ENCODE results near the gene BATF2. TPM values are rescaled to one million over a fixed set of nuclear protein-coding genes. Genes with fewer than 3 reads are reported as not detected.
"Not testable (repeated sequence)": the region's sequence is repeated elsewhere in the genome, so short reads cannot be mapped to it uniquely, and the experiment has no call there.

Gene BATF2, protein sequence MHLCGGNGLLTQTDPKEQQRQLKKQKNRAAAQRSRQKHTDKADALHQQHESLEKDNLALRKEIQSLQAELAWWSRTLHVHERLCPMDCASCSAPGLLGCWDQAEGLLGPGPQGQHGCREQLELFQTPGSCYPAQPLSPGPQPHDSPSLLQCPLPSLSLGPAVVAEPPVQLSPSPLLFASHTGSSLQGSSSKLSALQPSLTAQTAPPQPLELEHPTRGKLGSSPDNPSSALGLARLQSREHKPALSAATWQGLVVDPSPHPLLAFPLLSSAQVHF
- not detected for total RNA-seq

DNA sequence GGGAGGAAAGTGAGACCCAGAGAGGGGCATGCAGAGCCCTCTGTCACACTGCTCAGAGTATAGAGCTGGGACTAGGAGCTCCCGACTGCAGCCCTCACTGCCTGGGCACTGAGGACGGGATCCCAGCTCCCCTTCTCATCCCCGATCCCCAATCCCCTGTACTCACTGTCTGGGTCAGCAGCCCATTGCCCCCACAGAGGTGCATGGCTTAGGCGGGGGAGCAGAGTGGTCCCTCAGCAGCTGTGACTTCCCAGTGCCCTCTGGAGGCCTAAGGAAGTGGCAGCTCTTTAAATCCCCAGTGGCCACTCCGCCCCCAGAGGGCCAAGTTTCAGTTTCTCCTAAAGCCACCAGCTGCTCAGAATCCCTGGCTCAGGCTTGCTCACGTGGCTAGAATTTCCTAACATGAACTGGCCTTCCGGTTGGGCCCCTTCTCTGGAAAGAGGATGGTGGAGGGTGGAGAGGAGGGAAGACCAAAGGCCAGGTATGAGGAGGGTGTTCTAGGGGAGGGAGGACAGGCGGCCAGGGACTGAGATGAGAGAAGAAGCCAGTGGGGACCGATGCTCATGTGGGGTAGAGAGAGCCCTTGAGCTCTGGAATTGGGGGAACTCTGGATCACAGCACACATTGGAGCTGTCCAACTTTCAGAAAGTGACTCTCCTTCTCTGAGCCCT is at the start of gene BATF2:
BATF2 (minus strand) TSS at position 262 of the 671 bp plus-strand sequence; CDS start at position 205, 57 bp downstream.
- POLR2A ChIA-PET, result no interaction called here
- CTCF ChIA-PET, result no interaction called here

DNA sequence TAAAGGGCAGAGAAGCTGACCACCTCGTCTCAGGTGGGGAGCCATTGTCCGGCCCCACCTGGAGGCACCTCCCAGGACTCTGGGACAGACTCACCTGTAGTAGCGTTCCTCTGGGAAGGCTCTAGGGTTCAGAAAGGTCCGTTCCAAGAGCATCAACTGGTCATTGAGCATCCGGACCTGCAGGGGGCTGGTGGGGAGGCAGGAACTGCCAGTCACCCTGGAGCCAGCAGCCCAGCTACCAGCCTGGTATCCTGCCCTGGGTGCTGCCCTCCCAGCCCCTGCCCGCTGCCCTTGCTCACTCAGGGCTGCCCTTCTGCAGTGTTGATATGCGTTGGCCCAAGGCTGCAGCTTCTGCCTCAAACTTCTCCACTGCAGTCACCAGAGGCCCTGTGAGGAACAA is 49.0 kb upstream of the BATF2 start:
- ChIA-PET POLR2A (no interaction called here), CTCF (interaction anchor here (0.6 to 0.7 kb wide), 2 partner anchors 32 to 119 kb away, joined by 3 read pairs; partner anchors contain the start of gene ARL2)

DNA sequence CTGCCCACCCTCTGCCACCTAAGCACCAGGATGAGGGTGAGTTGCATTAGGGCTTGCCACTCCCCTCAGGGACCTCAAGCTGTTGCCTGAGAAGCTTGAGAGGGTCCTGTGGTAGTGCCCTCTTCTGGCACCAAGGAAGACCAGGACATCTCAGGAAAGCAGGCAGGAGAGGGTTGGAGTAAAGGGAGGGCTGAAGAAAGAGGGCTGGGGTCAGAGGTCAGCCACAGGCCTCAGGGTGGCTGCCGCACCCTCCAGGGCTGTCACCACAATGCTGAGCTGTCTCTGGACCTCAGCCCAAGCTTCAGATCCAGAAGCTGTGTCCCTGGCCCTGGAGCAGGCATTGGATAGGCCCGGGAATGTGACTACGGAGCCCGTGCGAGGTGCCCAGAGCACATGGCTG is 48.3 kb upstream of the BATF2 start:
- POLR2A ChIA-PET, result interaction anchor here (0.6 kb wide), 1 partner anchor 32 kb away, joined by 3 read pairs; no protein-coding TSS in a partner anchor

DNA sequence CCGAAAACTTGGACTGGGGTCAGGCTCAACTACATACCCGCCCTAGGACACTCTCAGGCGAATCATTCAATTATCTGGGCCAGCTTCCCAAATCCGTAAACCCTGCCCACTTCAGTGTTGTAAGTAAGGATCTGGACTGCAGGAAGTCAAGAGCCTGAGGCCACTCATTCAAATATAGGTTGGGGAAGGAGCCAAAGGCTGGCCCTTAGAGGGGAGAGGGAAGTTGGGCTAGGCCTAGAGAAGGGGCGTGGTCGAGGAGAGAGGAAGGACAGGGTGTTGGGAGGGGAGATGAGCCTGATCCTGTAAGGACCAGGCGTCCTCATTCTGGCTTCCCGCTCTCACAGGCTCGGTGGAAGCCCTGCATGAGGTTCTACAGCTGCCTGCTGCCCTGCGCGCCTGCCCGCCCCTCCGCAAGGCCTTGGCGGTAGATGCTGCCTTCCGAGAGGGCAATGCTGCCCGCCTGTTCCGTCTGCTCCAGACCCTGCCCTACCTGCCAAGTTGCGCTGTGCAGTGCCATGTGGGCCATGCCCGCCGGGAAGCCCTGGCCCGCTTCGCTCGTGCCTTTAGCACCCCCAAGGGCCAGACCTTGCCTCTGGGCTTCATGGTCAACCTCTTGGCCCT is 47.2 kb upstream of the BATF2 start:
- CTCF ChIA-PET, result no interaction called here
- POLR2A ChIA-PET, result no interaction called here

More for the DNA sequence above, 48.3 kb upstream of the BATF2 start:
- CTCF ChIA-PET, result interaction anchor here (0.7 kb wide), 1 partner anchor 32 kb away, joined by 3 read pairs; the partner anchor contains the start of gene ARL2

DNA sequence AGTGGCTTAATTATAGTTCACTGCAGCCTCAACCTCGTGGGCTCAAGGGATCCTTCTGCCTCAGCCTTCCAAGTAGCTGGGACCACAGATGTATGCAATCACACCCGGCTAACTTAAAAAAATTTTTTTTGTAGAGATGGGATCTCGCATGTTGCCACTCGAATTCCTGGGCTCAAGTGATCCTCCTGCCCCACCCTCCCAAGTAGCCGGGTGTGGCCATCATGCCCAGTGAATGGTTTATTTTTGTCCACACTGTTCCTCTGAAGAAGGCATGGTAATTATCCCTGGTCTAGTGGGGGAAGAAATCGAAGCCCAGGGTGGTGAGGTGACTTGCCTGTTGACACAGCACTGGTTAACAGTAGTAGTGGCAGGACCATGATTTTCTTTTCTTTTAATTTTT is 46.1 kb upstream of the BATF2 start:
- ChIA-PET POLR2A (no interaction called here), CTCF (interaction anchor here (0.7 to 1.2 kb wide), 2 partner anchors 28 to 68 kb away, joined by 3 read pairs; no protein-coding TSS in a partner anchor)

DNA sequence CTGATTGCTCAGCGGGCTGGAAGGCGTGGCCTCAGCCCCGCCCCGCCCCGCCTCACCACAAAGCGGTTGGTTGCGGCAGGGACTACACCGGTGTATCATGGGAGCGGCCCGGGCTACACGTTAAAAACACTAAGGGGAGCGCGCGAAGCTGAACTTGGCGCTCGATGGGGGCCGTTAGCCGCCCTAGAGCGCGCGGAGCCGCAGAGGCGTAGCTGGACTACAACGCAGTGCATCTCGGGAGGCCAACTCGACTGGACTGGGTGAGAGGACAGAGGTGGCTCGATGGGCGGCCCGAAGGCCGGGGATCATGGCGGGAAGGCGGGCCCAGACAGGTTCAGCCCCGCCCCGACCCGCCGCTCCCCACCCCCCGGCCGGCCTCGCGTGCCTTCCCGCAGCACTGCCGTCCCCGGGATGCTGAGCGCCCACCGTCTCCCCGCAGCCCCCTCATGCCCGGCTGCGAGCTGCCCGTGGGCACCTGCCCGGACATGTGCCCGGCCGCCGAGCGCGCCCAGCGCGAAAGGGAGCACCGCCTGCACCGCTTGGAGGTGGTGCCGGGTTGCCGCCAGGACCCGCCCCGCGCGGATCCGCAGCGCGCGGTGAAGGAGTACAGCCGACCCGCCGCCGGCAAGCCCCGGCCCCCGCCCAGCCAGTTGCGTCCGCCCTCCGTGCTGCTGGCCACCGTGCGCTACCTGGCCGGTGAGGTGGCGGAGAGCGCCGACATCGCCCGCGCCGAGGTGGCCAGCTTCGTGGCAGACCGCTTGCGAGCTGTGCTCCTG is 44.3 kb upstream of the BATF2 start, which contains the start of gene SAC3D1:
SAC3D1 (plus strand) TSS at position 364 of the 776 bp plus-strand sequence; CDS start at position 447, 83 bp downstream.
- CTCF ChIA-PET, result interaction anchor here (0.6 to 2.3 kb wide), 9 partner anchors 9 to 179 kb away, joined by 3 to 10 read pairs (median 3); partner anchors contain the start of genes ARL2, CAPN1, FAU and MRPL49
- POLR2A ChIA-PET, result no interaction called here

DNA sequence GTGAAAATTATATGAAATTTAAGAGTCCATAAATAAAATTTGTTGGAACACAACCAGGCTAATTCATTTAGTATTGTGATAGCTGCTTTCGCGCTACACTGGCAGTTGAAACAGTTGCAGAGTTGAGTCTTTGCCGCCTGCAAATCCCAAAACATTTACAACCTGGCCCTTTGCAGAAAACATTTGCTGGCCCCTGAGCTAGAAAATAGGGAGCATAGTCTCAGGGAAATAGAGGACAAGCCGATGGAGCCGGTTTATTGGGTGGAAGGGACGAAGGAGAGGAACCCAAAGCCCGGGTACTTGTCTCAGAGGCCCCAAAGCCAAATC is 43.7 kb upstream of the BATF2 start:
- POLR2A ChIA-PET, result no interaction called here
- CTCF ChIA-PET, result interaction anchor here (1.0 to 2.3 kb wide), 6 partner anchors 10 to 179 kb away, joined by 3 to 10 read pairs (median 3); partner anchors contain the start of genes ARL2 and SNX15

DNA sequence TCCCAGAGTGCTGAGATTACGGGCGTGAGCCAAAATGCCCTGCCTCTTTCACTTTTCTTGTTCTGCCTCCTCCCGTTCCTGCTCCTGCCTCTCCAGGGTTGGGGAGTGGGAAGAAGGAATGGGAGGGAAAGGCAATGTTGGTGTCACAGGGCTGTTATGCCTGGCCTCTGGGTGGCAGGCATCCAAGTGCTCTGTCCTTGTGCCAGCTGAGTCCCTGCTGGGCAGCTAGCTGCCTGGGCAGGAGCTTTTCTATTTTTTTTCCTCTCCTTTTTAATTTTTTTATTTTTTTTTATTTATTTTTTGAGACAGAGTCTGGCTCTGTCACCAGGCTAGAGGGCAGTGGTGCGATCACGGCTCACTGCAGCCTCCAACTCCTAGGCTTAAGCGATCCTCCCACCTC is 40.2 kb upstream of the BATF2 start:
- CTCF ChIA-PET, result no interaction called here
- POLR2A ChIA-PET, result interaction anchor here (0.8 kb wide), 1 partner anchor 178 kb away, joined by 3 read pairs; no protein-coding TSS in a partner anchor

DNA sequence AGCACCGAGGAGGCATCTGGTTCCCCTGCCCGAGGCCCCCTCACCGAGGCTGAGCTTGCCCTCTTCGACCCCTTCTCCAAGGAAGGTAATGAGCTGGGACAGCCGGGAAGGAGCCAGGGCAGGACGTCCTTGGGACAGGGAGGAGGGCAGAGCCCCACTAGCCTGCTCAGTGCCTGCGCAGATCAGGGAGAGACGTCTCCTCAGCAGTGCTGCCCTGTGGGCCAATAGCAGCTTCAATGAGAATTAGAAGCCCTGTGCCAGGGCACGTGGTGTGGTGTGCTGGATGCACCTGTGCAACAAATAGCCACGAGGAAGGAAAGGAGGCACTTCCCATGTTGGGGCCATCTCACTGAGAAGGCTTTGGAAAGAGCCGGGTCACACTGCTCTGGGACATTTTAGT is 38.8 kb upstream of the BATF2 start:
- POLR2A ChIA-PET, result no interaction called here
- CTCF ChIA-PET, result no interaction called here

DNA sequence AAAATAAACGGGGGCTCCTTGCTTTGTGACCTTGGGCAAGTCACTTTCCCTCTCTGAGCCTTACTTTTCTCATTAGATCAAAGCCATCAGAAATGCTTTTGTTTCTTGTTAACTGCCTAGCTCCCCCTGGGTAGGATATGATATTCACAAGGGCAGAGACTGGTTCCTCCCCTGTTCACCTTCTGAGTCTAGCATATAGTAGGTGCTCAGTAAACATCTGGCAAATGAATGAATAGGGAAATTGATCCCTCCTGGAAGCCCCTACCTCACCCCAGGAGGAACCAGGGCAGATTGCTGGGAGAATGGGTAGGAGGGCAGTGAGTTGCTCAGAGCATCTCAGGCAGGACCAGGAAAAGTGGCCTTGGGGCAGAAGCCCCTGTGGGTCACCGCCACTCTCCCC is 37.7 kb upstream of the BATF2 start:
- ChIA-PET POLR2A (interaction anchor here (0.5 kb wide), 1 partner anchor 79 kb away, joined by 3 read pairs; no protein-coding TSS in a partner anchor), CTCF (interaction anchor here (1.3 kb wide), 1 partner anchor 20 kb away, joined by 4 read pairs; no protein-coding TSS in a partner anchor)

DNA sequence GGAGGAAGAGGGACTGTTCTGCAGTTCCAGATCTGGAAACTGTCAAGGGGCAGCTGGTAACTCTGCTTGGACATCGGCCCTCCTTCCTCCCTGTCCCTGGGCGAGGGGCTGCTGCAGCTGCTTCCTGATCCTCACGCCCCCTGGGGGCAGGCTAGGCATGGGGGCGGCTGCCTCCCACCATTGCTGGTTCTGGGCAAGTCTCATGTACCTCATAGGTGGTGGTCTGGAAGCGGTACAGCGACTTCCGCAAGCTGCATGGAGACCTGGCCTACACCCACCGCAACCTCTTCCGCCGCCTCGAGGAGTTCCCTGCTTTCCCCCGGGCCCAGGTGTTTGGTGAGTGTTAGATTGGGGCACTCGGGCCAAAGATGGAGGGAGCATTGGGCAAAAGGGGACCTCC is 35.4 kb upstream of the BATF2 start:
- POLR2A ChIA-PET, result no interaction called here
- CTCF ChIA-PET, result interaction anchor here (0.7 kb wide), 1 partner anchor 18 kb away, joined by 3 read pairs; the partner anchor contains the start of gene ARL2

DNA sequence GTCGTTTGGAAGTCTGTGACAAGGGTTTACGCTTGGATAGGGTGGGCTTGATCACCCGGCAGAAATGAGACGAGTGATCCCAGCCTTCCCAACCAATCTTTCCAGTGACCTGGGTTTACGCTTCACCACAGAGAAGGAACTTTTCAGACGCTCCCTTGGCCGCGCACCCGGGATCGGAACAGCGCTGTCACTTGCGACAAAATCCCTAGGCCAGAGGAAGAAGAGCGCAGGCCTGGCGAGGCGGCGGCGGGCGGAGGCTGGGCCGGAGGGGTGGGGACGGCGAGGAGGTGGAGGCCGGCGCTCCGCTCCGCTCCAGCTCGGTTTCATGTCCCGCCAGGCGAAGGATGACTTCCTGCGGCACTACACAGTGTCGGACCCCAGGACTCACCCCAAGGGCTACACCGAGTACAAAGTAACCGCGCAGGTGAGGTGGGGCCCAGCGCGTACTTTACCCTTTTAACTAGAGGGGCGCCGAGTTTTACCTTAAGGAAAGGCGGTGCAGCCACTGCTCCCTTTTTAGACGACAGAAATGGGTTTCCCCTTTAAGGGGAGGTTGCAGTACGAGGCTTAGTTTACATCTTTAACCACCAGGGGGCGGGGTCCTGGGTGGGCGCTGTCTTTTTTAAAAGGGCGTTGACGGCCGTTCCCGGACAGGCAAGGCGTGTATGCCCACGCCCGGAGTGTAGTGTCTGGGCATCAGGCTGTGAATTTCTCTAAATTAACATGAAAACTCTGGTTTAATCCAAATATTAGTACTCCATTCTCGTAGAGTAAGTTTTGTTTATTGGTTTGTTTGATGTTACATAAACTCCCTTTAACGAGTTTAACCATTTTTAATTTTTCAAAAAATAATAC is 30.7 kb upstream of the BATF2 start, which contains the start of gene SNX15:
SNX15 (plus strand) TSS at position 227 of the 855 bp plus-strand sequence; CDS start at position 326, 99 bp downstream.
- POLR2A ChIA-PET, result interaction anchor here (0.5 to 1.0 kb wide), 2 partner anchors 12 to 89 kb away, joined by 3 to 6 read pairs; no protein-coding TSS in a partner anchor
- CTCF ChIA-PET, result interaction anchor here (1.0 to 2.7 kb wide), 6 partner anchors 10 to 180 kb away, joined by 3 to 19 read pairs (median 4); partner anchors contain the start of genes ARL2 and SAC3D1

DNA sequence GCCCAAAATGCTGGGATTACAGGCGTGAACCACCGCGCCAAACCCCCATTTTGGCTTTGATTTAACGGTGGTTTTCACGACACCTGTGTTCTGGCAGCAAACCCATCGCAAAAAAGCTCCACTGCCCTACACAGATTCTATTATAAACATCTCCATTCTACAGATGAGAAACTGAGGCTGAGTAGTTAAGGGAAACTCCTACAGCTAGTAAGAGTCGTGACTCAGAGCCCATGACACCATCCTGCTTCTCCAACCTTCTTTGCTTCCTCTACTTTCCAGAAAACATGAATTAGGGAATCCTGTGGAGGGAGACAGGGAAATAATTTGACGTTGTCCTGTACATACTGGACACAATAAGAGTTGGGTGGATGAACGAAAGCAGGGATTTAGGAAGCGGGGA is 30.0 kb upstream of the BATF2 start:
- CTCF ChIA-PET, result interaction anchor here (1.0 to 2.7 kb wide), 6 partner anchors 9 to 180 kb away, joined by 3 to 19 read pairs (median 4); partner anchors contain the start of genes ARL2 and SAC3D1
- POLR2A ChIA-PET, result interaction anchor here (0.9 to 1.0 kb wide), 2 partner anchors 12 to 90 kb away, joined by 3 read pairs; partner anchors contain the start of gene ARL2

DNA sequence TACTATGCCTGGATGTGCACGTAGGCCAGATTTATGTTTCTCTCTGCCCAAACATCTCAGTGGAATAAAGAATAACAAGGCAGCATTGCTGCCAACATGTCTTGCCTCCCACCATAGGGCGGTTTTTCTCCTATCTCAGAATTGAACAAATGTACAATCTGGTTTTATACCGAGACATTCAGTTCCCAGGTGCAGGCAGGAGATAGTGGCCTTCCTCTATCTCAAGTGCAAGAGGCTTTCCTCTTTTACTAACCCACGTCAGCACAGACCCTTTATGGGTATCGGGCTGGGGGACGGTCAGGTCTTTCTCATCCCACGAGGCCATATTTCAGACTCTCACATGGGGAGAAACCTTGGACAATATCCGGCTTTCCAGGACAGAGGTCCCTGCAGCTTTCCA is 26.7 kb upstream of the BATF2 start:
- POLR2A ChIA-PET, CTCF ChIA-PET: not testable (repeated sequence)

DNA sequence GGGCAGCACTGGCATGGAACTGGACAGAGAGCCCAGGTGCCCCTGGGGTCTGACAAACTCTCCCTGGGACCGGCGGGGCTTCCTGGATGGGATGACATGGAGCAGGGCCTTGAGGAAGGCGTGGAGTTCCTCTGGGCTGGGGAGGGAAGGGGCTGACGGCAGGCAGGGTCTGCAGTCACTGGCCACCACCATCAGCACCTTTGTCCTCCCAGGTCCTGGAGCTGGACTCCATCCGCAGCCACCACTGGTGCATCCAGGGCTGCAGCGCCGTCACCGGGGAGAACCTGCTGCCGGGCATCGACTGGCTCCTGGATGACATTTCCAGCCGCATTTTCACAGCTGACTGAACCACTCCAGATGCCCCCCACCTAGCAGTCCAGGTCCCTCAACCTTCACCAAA is 24.7 kb upstream of the BATF2 start:
- ChIA-PET POLR2A (no interaction called here), CTCF (no interaction called here)

DNA sequence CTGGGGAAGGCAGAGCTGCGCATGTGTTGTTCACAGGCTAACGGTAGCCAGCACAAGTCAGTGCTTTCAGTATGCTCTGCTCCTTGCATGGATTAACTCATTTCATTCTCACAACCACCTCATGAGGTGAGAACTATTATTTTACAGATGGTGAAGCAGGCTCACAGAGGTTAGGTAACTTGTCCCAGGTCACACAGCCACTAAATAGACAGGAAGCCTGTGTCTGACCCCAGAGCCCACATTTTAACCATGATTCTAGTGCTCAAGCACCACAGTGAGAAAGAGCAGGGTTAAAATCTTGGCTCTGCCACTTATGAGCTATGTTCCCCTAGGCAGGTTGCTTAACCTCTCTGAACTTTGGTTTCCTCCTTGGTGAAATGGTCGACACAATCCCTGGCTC is 24.2 kb upstream of the BATF2 start:
- ChIA-PET POLR2A (no interaction called here), CTCF (interaction anchor here (0.7 kb wide), 1 partner anchor 66 kb away, joined by 3 read pairs; no protein-coding TSS in a partner anchor)

DNA sequence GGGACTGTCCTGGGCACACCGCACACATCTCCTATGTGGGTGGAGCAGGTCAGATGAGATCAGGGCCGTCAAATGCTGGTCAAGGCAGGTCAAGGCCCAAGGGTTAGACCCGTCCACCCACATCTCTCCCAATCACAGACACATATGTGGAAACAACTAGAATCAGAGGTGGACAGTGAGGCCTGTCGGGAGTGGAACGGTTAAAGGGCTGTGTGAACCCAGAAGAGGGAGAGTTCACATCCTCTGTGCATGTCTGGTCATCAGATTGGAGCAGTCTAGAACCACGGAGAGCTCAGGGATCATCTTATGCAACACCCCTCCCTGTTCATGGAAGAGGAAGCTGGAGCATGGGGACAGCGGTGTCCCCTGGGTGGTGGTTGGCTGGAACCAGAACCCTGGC is 23.1 kb upstream of the BATF2 start:
- ChIA-PET CTCF (no interaction called here), POLR2A (no interaction called here)

DNA sequence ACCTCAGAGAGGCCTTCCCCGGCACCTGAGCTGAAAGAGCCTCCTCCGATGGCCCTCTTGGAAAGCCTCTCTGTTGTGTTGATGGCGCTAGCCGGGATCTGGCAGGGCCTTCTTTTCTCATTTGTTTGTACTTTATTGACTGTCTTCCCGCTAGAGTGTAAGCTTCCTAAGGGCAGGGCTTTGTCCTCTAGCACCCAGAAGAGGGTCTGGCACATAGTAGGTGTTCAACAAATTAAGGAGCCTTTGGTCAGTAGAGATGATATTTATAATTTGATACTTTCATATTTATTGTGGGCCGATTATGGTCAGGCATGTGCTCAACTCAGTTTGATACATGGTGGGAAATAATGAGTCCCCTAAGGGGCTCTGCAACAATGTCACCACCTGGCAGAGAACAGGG is 21.2 kb upstream of the BATF2 start:
- ChIA-PET CTCF (interaction anchor here (1.2 kb wide), 1 partner anchor 9 kb away, joined by 3 read pairs; no protein-coding TSS in a partner anchor), POLR2A (interaction anchor here (0.5 to 0.8 kb wide), 3 partner anchors 58 to 99 kb away, joined by 3 to 4 read pairs (median 3); partner anchors contain the start of gene CDCA5)

Data from activated CD8-positive, alpha-beta memory T cell treated with anti-CD3 and anti-CD28 coated beads for 36 hours (primary cell).